ENCODE results near the gene NFIA.
A peak's percentile ranks its signal among the peaks of the same experiment; 100 is the strongest.

The NFIA gene

DNA sequence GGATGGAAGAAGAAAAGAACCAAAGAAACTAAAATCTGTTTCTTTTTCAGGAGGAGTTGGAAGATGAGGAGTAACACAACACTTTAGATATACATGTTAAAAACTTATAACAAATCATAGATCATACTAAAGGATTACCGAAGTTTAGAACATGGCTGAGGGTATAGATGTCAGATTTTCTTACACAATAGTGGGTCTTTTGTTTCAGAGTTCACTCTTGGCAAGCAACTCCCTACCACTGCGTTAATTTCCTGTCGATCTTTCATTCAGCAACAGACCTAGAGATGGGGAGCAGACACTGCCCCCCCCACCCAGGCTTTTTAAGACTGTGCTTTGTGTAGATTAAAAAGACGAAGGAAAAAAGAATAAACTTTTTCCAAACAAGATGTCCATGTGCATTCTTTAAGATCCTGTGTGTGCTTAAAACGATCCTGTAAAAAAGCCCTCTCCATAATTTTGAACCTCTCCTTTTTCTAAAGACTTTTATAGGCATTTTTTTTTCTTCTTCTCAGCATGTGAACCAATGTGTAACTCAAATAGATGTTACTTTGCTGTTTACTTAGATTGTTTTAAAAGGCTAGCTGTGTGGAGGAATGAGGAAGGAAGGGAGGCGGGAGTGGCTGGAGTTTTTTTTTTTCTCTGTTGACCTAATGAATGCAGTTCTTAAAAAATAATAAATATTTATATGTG is 50.4 kb downstream of the NFIA start:
- DNase-seq, result no peak

DNA sequence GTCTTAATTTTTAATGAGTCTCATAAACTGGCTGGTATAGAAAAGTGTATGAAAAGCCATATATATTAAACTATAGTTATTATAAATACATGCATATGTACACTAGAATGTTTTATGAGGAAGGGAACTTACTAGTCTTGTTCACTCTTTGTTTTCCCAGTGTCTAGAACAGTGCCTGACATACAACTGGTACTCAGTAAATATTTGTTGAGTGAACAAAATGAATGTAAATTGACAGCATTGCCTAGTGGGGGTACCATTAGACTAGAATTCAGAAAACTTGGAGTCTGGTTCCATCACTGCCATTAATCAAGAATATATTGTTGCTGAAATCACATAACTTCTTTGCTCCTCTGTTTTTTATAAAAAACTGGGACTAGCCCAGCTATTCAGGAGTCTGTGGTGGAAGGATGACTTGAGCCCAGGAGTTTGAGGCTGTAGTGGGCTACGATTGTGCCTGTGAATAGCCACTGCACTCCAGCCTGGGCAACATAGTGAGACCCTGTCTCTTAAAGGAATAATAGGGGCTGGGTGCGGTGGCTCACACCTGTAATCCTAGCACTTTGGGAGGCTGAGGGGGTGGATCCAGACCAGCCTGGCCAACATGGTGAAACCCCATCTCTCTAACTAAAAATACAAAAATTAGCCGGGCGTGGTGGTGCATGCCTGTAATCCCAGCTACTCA is 51.1 kb downstream of the NFIA start:
- no peak for DNase-seq

DNA sequence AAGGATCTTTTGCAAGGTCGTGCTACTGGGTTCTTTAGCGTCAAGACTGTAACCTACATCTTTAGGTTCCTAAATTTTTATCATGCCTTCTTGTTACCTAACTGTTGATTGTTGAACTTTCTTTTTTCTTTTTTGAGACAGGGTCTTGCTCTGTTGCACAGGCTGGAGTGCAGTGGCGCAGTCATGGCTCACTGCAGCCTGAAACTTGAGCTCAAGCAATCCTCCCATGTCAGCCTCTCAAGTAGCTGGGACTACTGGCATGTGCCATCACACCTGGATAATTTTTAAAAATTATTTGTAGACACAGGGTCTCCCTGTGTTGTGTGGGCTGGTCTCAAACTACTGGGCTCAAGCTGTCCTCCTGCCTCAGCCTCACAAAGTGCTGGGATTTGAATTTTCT is 52.9 kb downstream of the NFIA start:
- no peak for DNase-seq

DNA sequence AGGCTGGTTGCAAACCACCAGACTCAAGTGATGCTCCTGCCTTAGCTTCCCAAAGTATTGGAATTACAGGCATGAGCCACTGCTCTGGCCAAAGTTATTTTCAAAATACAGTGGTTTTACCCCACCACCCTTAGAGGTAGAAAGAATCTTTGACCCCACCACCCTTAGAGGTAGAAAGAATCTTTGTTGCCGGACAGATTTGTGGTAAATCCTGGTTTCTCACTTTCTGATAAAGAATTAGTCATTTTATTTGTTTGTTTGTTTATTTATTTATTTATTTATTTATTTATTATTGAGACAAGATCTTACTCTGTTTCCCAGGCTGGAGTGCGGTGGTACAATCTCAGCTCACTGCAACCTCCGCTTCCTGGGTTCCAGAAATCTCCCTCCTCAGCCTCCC is 55.9 kb downstream of the NFIA start:
- no peak for DNase-seq

DNA sequence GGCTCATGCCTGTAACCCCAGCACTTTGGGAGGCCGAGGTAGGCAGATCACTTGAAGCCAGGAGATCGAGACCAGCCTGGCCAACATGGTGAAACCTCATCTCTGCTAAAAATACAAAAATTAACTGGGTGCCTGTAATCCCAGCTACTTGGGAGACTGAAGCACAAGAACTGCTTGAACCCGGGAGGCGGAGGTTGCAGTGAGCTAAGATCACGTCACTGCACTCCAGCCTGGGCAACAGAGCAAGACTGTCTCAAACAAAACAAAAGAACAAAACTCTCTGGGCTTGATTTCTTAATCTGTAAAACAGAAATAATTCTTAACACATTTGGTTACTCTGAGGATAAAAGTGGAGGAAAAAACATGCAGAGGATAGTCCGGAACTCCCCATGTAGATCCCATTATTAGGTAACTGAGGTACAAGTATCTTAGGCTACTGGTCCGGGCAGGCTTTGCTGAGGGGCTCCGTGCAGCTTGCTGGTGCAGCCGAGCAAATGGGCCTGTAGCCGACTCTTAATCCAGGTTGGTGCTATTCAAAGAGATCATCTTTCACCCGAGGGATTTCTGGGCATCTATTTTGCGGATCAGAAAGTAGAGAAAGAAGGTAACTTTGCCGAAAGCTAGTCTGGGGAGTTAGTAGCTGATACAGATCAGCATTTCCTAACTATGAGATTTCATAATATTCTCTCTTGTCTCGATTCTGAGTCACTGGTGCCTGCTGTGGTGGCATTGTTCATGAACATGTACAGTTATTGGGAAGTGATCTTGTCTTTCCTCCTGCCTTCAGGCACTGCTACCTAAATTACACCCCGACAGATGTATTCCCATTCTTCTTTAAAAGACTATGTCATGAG is 56.8 kb downstream of the NFIA start:
- DNase-seq, result peak in 1 of 2 donors; percentile 9

DNA sequence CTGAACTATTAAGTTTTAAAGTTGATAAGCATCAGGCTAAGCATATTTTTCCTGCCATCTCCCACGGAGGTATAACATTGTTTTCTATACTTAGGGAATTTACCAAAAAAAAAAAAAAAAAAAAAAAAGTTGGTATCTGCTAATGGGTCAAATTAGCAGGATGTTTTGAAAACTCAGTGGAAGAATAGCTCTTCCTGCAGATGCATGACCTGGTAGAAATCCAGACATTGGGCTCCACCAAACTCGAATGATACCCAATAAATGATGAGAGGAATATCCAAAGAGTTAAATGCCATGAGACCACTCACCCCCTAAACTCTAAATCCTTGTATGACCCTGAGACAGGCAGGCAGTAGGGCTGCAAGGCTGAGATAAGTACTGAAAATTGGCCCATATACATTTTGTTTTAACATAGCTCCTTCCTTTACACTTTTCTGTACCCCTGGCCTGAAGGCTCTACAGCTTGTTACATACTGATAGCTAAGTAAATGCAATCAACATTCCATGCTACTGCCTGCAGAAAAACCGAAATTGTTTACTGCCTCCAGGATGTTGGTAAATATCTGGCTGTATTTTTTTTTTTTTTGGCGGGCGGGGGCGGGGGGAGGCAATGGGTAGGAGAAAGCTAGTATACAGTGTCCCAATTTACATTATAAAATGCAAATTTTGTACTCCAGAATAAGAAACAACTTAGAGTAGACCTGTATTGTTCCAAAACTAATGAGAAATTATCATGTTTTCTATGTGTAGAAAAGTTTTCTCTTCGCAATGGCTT is 57.6 kb downstream of the NFIA start:
- no peak for DNase-seq

DNA sequence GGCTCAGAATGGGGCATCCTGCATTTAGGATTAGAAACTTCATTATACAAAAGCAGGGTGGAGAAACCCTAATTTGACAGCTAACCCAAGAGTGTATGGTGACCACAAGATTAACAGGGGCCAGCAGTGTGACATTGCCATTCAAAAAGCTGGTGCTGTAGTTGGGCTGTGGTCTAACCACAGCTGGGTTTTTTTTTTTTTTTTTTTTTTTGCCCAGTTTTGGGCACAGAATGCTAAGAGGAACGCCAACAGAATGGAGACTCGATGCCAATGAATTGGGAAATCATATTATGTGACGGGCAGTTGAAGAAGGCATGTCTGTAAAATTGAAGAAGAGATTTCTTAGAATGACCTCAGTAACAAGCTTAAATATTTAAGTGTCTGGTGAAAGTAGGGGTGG is 58.4 kb downstream of the NFIA start:
- DNase-seq, result no peak

DNA sequence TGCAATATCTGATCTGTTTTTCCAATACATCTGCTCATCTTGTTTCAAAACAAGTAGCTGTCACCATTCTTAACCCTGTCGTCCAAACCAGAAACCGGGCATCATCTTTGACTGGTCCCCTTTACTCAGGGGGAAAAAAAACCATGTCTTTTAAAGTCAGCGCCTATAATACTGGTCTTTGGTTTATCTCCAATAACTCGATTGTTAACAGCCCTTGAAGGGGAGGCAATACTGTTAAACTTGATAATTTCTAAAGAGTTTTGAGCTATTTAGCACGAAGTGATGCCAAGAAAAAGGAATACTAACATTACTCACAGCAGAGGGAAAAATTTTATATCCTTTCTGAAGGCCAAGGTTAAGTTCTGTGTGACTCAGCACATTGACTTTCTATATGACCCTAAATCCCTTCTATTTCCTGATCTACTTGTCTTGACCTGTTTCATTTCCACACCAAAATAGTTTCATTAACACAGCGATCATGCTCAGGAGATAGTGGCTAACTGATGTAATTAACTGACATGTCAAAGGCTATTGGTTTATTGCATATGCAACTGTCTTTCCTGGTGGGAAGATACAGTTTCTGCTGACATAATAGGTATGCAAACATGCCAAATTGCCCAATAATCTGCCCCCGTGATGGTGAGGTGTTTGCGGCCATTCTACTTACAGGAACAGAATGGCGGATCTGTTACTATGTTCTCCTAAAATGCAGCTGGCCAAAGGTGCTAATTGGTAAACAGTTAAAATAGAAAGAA is 59.1 kb downstream of the NFIA start:
- DNase-seq, result no peak

DNA sequence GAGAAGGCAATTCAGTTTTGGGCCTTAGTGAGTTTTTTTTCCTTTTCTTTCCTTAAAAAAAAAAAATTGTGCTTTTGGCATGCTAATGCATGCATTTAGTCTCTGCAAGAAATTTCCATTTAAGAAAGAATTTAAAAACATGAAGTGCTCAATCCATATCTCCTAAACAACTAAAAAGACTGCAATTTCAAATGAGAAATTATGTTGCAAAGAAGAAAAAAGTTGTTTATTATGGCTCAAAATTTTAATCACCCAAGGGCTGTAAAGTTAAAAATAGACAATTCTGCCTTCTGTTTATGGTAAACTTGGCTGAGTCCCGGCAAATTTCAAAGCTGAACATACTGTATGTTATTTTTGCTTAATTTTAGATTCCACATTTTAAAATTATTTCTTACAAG is 59.7 kb downstream of the NFIA start:
- DNase-seq, result no peak

DNA sequence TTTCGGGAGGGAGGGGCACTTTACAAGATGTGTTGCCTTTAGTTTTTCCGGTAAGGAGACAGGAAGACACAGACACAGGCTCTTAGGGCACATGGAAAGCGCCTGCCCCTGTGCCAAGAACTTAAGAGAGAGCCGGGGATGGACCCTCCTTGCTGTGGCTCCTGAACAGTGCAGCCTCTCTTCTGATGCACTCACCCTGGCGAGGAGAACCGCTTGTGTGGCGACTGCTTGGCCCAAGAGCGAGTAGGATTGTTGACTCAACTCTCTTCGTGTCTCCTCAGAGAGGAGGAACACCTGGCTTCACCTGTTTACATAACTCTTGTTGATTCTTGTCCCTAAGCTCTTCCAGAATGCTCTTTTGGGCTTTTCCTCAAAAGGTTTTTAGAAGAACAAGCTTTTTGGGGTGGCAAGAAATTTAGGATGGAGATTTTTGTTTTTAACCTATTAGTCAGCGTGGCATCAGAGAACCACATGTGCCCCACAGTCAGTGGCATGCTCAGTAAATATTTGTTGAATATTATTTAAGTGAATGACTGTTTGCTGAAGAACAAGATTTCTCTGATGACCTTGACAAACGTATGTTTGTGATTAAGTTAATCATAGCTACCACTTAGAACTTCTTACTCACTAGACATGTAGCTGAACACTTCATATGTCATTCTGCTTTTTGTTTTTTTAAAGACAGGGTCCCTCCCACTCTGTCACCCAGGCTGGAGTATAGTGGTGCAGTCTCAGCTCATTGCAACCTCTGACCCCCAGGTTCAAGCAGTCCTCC is 60.6 kb downstream of the NFIA start:
- DNase-seq, result no peak

DNA sequence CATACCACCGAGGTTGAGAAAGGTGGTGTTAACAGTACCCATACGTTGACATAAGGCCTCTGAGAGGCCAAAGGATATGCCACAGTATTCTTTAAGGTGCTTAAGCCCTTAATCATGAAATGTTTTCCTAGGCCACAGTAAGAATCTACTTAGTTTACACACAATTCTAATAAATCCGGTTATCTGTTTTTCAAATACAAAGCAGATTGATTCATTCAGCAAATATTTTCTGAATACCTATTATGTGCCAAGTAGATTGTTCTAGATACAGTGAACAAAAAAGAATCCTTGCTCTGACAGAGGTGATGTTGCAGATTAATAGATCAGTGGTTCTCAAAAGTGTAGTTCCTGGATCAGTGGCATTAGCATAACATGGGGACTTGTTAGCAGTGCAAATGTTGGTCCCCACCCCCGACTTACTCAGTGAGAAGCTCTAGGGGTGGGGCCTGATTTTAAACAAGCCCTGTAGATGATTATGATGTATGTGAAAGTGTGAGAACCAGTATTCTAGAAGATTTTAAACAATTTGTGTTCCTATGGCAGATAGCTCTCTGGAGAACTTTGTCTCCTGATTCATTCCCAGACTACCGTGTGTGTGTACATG is 61.6 kb downstream of the NFIA start:
- no peak for DNase-seq

DNA sequence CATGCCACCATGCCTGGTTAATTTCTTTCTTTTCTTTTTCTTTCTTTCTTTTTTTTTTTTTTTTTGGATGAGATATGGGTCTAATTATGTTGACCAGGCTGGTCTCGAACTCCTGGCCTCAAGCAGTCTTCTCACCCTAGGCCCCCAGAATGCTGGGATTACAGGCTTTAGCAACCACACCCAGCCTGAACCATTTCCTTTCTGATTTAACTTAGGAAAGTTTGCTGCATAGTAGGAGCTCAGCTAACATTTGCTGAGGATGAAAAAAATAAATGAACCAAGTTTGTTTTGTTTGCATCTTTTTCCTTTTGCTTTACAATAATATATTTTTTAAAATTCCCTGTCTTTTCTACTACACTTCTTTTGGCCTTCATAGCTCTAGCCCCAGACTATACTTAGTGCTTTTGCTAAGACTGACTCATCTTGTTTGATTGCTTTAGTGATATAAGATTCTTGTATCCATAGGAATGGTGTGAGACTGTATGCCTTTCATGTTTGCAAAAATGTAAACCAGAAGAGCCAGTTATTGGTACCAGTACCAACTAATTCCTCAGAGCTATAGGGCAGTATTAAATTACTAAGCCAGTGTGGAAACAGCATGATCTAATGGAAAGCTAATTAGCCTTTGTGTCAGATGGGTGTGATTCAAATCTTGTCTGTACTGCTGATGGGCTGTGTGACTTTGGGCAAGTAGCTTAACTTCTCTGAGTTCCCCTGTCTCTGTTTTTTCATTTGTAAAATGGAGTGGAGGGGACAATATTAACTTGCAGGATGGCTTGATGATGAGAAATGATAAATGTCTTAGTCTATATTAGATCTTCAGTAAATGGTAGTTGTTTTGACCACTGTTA is 66.9 kb downstream of the NFIA start:
- DNase-seq, result no peak

DNA sequence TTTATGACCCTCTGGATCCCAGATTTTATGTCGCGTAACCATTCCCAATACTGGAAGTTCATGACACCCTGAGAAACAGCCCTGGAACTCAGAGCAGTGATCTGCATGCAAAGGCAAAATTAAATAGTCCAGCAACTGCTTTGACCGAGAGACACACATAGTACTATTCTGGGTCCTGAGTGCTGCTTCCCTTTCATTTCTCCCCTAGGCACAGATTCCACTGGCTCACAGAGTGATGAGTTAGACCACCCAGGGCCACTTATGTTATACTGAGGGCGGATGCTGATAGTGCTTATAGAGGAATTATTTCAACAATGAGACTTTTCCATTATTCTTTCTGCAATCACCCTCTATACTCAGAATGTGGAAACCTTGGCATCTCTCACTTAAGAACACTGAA is 69.2 kb downstream of the NFIA start:
- no peak for DNase-seq

DNA sequence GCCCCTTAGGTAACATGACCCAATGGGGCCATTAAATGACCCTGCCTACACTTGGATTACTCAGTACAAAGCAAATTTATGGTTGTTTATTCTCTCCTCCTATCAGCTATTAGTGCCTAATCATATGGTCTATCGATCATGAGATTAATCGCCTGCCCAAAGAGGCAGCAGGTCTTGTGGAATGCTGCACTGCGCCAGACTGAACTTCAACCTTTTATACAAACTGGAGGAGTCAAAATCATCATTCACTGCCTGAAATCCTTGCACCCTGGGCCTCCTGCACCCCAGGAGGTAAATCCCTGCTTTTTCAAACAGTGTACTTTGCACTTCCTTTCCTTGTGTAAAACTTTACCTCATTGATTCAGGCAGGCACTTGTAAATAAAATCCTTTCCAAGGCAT is 69.7 kb downstream of the NFIA start:
- DNase-seq, result no peak

DNA sequence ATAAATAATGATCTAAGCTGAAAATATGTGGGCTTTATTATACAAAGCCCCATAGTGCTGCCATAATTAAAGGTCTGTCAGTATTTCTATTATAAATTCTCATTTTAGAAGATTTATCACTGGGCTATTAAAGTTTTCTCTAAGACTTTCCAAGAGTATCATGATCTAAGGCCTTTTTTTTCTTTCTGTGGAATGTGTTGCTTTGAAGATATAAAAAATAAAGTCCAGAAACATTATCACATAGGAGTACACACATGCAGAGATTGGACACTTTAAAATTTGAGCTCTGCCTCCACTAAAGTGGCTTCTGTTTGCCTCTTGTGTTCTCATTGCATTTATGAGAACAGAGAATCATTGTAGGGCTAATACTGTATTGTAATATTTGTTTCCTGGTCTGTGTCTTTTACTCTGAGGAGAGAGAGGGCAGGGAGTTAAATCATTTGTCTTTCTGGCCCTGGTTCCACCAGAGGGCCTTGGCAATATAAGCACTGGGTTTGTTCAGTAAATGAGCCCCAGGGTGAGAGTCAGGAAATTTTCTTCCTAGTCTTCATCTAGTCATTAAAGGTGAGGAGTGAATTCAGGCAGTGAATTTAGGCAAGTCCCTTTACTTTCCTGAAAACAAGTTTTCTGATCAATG is 70.2 kb downstream of the NFIA start:
- DNase-seq, result no peak

DNA sequence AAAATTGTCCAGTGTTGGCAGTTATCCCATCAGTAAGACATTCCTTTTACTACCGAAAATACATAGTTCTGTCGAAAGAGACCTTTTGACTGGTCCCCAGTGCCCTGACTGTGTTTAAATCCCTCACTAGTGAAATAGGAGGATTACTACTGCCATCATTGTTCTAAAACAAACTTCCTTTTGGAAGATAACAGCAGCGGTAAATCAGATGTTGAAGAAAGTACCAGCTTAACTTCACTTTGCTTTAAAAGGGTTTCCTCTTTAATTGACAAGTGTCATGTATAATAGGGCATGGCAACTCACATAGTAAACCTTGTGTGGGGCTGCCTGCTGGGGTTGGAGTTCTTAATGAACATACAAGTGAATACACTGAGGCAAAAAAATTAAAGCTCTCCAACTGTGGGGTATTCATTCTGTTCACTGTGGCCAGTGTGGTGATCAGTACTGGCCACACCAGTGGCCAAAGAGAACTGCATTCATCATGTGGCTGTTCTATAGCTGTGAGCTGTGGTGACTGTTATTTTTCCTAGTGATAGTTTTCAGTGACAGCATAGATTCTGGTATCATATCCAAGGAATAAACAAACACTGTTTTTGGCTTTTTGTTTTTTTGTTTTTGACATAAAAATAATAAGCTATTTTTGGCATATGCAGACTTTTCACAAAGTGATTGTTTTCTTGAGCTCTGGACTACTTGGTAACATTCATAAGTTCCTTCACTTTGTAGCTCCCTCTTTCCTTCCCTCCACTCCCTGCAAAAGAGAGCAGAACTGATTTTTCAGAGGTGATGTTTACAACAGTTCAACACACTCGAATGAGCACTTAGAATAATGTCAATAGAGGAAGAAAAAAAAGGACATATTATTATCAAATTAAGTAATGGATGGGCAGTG is 74.5 kb downstream of the NFIA start:
- DNase-seq, result no peak

DNA sequence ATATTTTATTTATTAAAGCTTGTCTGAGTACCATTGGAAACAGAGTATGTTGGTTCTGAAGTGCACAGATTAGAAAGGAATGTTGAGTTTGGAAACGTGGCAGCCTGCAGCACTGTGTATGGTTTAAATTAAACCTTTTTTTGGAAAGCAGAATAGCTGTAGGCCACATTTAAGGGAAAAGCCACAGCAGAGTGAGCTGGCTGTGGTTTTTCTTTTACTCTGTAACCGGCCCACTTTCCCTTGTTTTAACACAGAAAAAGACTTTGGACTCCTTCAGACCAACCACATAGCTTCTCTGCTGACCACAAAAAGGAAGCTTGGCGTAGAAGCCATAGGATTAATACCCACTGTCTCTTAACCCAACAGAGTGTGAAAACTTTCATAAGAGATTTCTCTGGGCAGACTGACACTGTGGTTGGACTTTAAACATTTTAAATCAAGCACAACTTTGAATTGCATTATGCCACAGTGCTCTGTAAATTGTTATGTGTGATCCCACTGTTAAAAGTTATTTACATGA is 75.2 kb downstream of the NFIA start:
- peak in 1 of 2 donors; percentile 5 for DNase-seq

DNA sequence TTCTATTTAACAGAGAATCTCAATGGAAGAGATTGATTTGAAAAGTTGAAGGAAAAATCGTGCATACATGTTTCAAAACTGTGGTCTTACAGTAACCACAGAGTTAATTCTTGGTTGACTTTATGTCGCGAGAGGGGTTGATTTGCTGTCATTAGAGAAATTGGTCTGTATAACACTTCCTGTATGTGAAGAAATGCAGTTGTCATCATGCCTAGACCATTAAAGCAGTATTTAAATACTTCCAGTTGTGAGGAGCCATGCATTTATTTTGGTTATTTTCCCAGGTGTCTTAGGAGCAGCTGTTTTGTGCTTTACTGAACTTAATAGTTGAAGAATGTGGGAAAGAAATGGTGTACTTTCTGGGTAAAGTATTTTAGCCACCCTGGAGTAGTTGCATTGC is 76.2 kb downstream of the NFIA start:
- DNase-seq, result no peak
